GM23338 (cell line): Measurements from ENCODE around the gene FBXW11.

Experiments used
- EZH2phosphoT487 ChIP-seq: fragments of 200-600 bp; sonication (generic); IDR thresholded peaks from one replicate; pipeline ENCODE4 v1.8.1; 2018; ENCODE audit warnings: antibody characterized with exemption; ENCODE audit not compliant: unreplicated experiment
- JUNB ChIP-seq: IDR thresholded peaks from one replicate; pipeline ENCODE4 v1.6.1; 2016; ENCODE audit warnings: antibody characterized with exemption; ENCODE audit not compliant: unreplicated experiment
- POLR2AphosphoS5 ChIP-seq: IDR thresholded peaks from 2 replicates; pipeline ENCODE4 v1.6.1; 2016; ENCODE audit warnings: antibody characterized with exemption, low read depth
- REST ChIP-seq: IDR thresholded peaks from one replicate; pipeline ENCODE4 v1.6.1; 2018; ENCODE audit warnings: antibody characterized with exemption; ENCODE audit not compliant: unreplicated experiment
- TF ChIP-seq, protein P1 (sequence below), 2 experiments: fragments of 200-600 bp in 1 of 2; sonication (generic) in 1 of 2; conservative IDR thresholded peaks; 2 replicates each; pipeline versions ENCODE4 v1.5.1 to v1.6.1; 2016 to 2017; ENCODE audit warnings: antibody characterized with exemption in 2 of 2, low read depth in 2 of 2, mild to moderate bottlenecking in 2 of 2, moderate library complexity in 1 of 2

DNA sequence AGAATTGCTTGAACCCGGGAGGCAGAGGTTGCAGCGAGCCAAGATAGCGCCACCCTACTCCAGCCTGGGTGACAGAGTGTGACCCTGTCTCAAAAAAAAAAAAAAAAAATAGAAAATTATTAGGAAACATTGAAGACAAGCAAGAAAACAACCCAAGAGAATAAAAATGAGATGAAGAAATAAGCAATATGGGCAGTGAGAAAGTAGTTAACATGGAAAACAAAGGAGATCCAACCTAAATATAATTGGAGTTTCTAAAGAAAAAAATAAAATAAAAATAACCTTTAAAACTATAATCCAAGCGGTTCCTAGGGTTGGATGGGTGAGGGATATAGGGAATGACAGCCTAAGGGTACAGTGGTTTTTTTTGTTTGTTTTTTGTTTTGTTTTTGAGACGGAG lies 71.9 kb downstream of the FBXW11 start:
- TF ChIP-seq, protein P1, sequence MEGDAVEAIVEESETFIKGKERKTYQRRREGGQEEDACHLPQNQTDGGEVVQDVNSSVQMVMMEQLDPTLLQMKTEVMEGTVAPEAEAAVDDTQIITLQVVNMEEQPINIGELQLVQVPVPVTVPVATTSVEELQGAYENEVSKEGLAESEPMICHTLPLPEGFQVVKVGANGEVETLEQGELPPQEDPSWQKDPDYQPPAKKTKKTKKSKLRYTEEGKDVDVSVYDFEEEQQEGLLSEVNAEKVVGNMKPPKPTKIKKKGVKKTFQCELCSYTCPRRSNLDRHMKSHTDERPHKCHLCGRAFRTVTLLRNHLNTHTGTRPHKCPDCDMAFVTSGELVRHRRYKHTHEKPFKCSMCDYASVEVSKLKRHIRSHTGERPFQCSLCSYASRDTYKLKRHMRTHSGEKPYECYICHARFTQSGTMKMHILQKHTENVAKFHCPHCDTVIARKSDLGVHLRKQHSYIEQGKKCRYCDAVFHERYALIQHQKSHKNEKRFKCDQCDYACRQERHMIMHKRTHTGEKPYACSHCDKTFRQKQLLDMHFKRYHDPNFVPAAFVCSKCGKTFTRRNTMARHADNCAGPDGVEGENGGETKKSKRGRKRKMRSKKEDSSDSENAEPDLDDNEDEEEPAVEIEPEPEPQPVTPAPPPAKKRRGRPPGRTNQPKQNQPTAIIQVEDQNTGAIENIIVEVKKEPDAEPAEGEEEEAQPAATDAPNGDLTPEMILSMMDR (conservative IDR thresholded peaks at IDR 0.05; ENCODE audit: low read depth in 2 of 2) = no peak
- no peak for TF ChIP-seq REST
- no peak for TF ChIP-seq POLR2AphosphoS5
- TF ChIP-seq EZH2phosphoT487 = no peak
- TF ChIP-seq JUNB = no peak
